ENCODE data around the gene DHX9.

The DHX9 gene

GRCh38 chr1:182842265-182842664 lies 3.1 kb downstream of the DHX9 start:
- Histone ChIP-seq H2AK5ac (ENCODE audit: low read length) (no peak overlapping the region), H4K91ac (ENCODE audit: low read depth, low read length) (no peak overlapping the region), H3K14ac (ENCODE audit: low read length) (no peak overlapping the region), H4K8ac (ENCODE audit: low read depth, low read length) (no peak overlapping the region), H2BK12ac (ENCODE audit: low read length) (no peak overlapping the region), H3K9ac (ENCODE audit: low read length) (no peak overlapping the region), H3K9me3 (ENCODE audit: insufficient read depth, low read depth, low read length) (no peaks in the 10 kb centered on the region), H4K12ac (ENCODE audit: low read depth, low read length) (no peak overlapping the region), H2BK120ac (ENCODE audit: insufficient read depth, low read length, poor library complexity) (no peak overlapping the region), H3K4me1 (ENCODE audit: control insufficient read depth in 1 of 2, insufficient read depth in 2 of 2, low read length in 2 of 2) (peaks cover 3 to 5% of the 10 kb centered on the region in 2 experiments), H3K36me3 (ENCODE audit: control insufficient read depth in 1 of 2, insufficient read depth in 2 of 2, low read length in 2 of 2) (peaks cover 23 to 25% of the 10 kb centered on the region in 2 experiments), H3K79me2 (ENCODE audit: control insufficient read depth, insufficient read depth, low read length, poor library complexity) (peaks cover 36% of the 10 kb centered on the region), H3K23ac (ENCODE audit: low read length) (no peak overlapping the region), H3K4me2 (ENCODE audit: low read length) (no peak overlapping the region), H3K4ac (ENCODE audit: low read depth, low read length) (peak overlapping the region; percentile 85), H2BK5ac (ENCODE audit: low read depth, low read length, poor library complexity) (no peak overlapping the region), H3K27ac (ENCODE audit: low read depth, low read length) (no peak overlapping the region), H3K27me3 (ENCODE audit: insufficient read depth, low read length) (no peaks in the 10 kb centered on the region), H3K18ac (ENCODE audit: low read length) (no peak overlapping the region), H3K79me1 (ENCODE audit: low read length) (peaks cover 7% of the 10 kb centered on the region), H2AFZ (ENCODE audit: insufficient read depth, low read length, poor library complexity) (no peak overlapping the region), H3K4me3 (ENCODE audit: low read depth, low read length) (no peak overlapping the region)
- WGBS (ENCODE audit: extremely low coverage, insufficient coverage, insufficient read length), result no CpG with 5 or more reads among the region's 4 CpGs
- DNase-seq, result no peak

- peaks cover 0 to 5% of the 10 kb centered on the region in 2 experiments for H3K4me1 ChIP-seq (ENCODE audit: control insufficient read depth in 1 of 2, insufficient read depth in 2 of 2, low read length in 2 of 2)
- H2AFZ ChIP-seq (ENCODE audit: insufficient read depth, low read length, poor library complexity), result no peak overlapping the region
- no peak overlapping the region for H2BK120ac ChIP-seq (ENCODE audit: insufficient read depth, low read length, poor library complexity)
- peak overlapping the region; percentile 90 for H3K4ac ChIP-seq (ENCODE audit: low read depth, low read length)
- H3K23ac ChIP-seq (ENCODE audit: low read length), result no peak overlapping the region
- no peak overlapping the region for H2BK12ac ChIP-seq (ENCODE audit: low read length)
- no peak overlapping the region for H3K27ac ChIP-seq (ENCODE audit: low read depth, low read length)
- H2BK5ac ChIP-seq (ENCODE audit: low read depth, low read length, poor library complexity), result no peak overlapping the region
- no peak overlapping the region for H3K4me2 ChIP-seq (ENCODE audit: low read length)
- no CpG with 5 or more reads among the region's 1 CpG for WGBS (ENCODE audit: extremely low coverage, insufficient coverage, insufficient read length)
- H3K27me3 ChIP-seq (ENCODE audit: insufficient read depth, low read length), result no peaks in the 10 kb centered on the region
- no peak overlapping the region for H3K18ac ChIP-seq (ENCODE audit: low read length)
- H3K9me3 ChIP-seq (ENCODE audit: insufficient read depth, low read depth, low read length), result no peaks in the 10 kb centered on the region
- H4K91ac ChIP-seq (ENCODE audit: low read depth, low read length), result no peak overlapping the region
- no peak overlapping the region for H4K8ac ChIP-seq (ENCODE audit: low read depth, low read length)
- H3K14ac ChIP-seq (ENCODE audit: low read length), result no peak overlapping the region
- H4K12ac ChIP-seq (ENCODE audit: low read depth, low read length), result no peak overlapping the region
- H3K79me1 ChIP-seq (ENCODE audit: low read length), result no peaks in the 10 kb centered on the region
- H3K9ac ChIP-seq (ENCODE audit: low read length), result no peak overlapping the region
- no peak for DNase-seq
- H3K79me2 ChIP-seq (ENCODE audit: control insufficient read depth, insufficient read depth, low read length, poor library complexity), result peaks cover 26% of the 10 kb centered on the region
- no peak overlapping the region for H3K4me3 ChIP-seq (ENCODE audit: low read depth, low read length)
- H3K36me3 ChIP-seq (ENCODE audit: control insufficient read depth in 1 of 2, insufficient read depth in 2 of 2, low read length in 2 of 2), result peaks cover 24 to 39% of the 10 kb centered on the region in 2 experiments
- no peak overlapping the region for H2AK5ac ChIP-seq (ENCODE audit: low read length)
Measured at GRCh38 chr1:182845379-182845778, 6.2 kb downstream of the DHX9 start.

GRCh38 chr1:182845894-182846293 lies 6.7 kb downstream of the DHX9 start:
- H3K36me3 ChIP-seq (ENCODE audit: control insufficient read depth in 1 of 2, insufficient read depth in 2 of 2, low read length in 2 of 2), result peaks cover 27 to 41% of the 10 kb centered on the region in 2 experiments
- H3K27ac ChIP-seq (ENCODE audit: low read depth, low read length), result no peak overlapping the region
- no peak overlapping the region for H2BK5ac ChIP-seq (ENCODE audit: low read depth, low read length, poor library complexity)
- no peak overlapping the region for H2AFZ ChIP-seq (ENCODE audit: insufficient read depth, low read length, poor library complexity)
- H2AK5ac ChIP-seq (ENCODE audit: low read length), result no peak overlapping the region
- no peak overlapping the region for H3K18ac ChIP-seq (ENCODE audit: low read length)
- H4K8ac ChIP-seq (ENCODE audit: low read depth, low read length), result no peak overlapping the region
- H2BK12ac ChIP-seq (ENCODE audit: low read length), result no peak overlapping the region
- no peak overlapping the region for H3K14ac ChIP-seq (ENCODE audit: low read length)
- no peak overlapping the region for H4K12ac ChIP-seq (ENCODE audit: low read depth, low read length)
- no peaks in the 10 kb centered on the region for H3K9me3 ChIP-seq (ENCODE audit: insufficient read depth, low read depth, low read length)
- peak overlapping the region; percentile 90 for H3K4ac ChIP-seq (ENCODE audit: low read depth, low read length)
- peaks cover 22% of the 10 kb centered on the region for H3K79me2 ChIP-seq (ENCODE audit: control insufficient read depth, insufficient read depth, low read length, poor library complexity)
- H3K9ac ChIP-seq (ENCODE audit: low read length), result no peak overlapping the region
- no peak overlapping the region for H2BK120ac ChIP-seq (ENCODE audit: insufficient read depth, low read length, poor library complexity)
- no CpG with 5 or more reads among the region's 5 CpGs for WGBS (ENCODE audit: extremely low coverage, insufficient coverage, insufficient read length)
- H3K4me1 ChIP-seq (ENCODE audit: control insufficient read depth in 1 of 2, insufficient read depth in 2 of 2, low read length in 2 of 2), result peaks cover 0 to 4% of the 10 kb centered on the region in 2 experiments
- no peaks in the 10 kb centered on the region for H3K79me1 ChIP-seq (ENCODE audit: low read length)
- H3K4me2 ChIP-seq (ENCODE audit: low read length), result no peak overlapping the region
- H3K27me3 ChIP-seq (ENCODE audit: insufficient read depth, low read length), result no peaks in the 10 kb centered on the region
- DNase-seq, result no peak
- H3K4me3 ChIP-seq (ENCODE audit: low read depth, low read length), result no peak overlapping the region
- H3K23ac ChIP-seq (ENCODE audit: low read length), result no peak overlapping the region
- no peak overlapping the region for H4K91ac ChIP-seq (ENCODE audit: low read depth, low read length)

- Histone ChIP-seq H3K36me3 (ENCODE audit: control insufficient read depth in 1 of 2, insufficient read depth in 2 of 2, low read length in 2 of 2) (peaks cover 28 to 44% of the 10 kb centered on the region in 2 experiments), H3K4ac (ENCODE audit: low read depth, low read length) (peak overlapping the region; percentile 83), H2BK120ac (ENCODE audit: insufficient read depth, low read length, poor library complexity) (no peak overlapping the region), H3K9me3 (ENCODE audit: insufficient read depth, low read depth, low read length) (no peaks in the 10 kb centered on the region), H2AK5ac (ENCODE audit: low read length) (no peak overlapping the region), H3K4me3 (ENCODE audit: low read depth, low read length) (no peak overlapping the region), H3K9ac (ENCODE audit: low read length) (no peak overlapping the region), H3K18ac (ENCODE audit: low read length) (no peak overlapping the region), H3K4me1 (ENCODE audit: control insufficient read depth in 1 of 2, insufficient read depth in 2 of 2, low read length in 2 of 2) (peaks cover 0 to 2% of the 10 kb centered on the region in 2 experiments), H3K4me2 (ENCODE audit: low read length) (no peak overlapping the region), H3K23ac (ENCODE audit: low read length) (no peak overlapping the region), H3K27ac (ENCODE audit: low read depth, low read length) (no peak overlapping the region), H3K79me1 (ENCODE audit: low read length) (no peaks in the 10 kb centered on the region), H3K79me2 (ENCODE audit: control insufficient read depth, insufficient read depth, low read length, poor library complexity) (peaks cover 20% of the 10 kb centered on the region), H3K27me3 (ENCODE audit: insufficient read depth, low read length) (no peaks in the 10 kb centered on the region), H4K12ac (ENCODE audit: low read depth, low read length) (no peak overlapping the region), H4K8ac (ENCODE audit: low read depth, low read length) (no peak overlapping the region), H2AFZ (ENCODE audit: insufficient read depth, low read length, poor library complexity) (no peak overlapping the region), H4K91ac (ENCODE audit: low read depth, low read length) (no peak overlapping the region), H3K14ac (ENCODE audit: low read length) (no peak overlapping the region), H2BK5ac (ENCODE audit: low read depth, low read length, poor library complexity) (no peak overlapping the region), H2BK12ac (ENCODE audit: low read length) (no peak overlapping the region)
- no peak for DNase-seq
Measured at GRCh38 chr1:182847105-182847504, 8.0 kb downstream of the DHX9 start.
